ENCODE results near the gene NFE2L3. TPM values are rescaled to one million over a fixed set of nuclear protein-coding genes. Genes with fewer than 3 reads are reported as not detected.

The NFE2L3 gene
- total and polyA plus RNA-seq, 9 of the 15 experiments (the other 6 are each of a cell fraction or from before 2014, with no cell fraction given) = 2.9 to 16.9 (median 12.4) TPM

DNA sequence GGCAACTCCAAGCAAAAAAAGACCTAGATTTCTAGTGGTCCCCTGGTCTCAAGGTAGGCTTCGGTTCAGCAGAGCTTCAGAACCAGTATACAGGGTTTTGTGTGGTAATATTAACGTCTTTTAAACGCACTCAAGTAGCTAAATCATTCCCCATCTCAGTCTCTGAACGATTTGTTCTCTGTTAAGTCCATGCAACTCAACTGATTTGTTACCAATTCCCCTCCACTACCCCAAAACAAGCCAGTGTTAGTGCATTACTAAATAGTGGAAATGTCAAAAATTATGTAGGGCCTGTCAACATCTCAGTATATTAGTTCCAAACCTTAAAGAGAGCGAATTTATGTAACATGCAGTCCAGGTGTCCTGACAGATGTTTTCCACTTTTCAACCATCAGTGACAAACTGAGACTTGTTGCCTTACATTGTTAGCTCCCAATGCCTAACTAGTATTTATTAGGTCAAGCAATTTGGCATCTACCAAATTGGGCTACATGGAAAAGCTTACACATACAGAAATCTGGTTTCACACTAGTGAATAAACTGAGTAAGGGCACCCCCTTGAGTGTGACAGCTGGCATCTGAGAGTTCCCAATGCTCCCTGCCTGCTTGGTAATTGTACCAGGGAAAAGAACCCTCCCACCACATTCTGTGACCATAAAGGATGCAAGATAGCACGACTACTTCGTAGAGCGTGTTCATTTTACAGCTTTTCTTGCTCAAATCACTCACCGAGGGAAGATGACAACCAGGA is 36.4 kb downstream of the NFE2L3 start (continued):
- TF ChIP-seq, protein P1, sequence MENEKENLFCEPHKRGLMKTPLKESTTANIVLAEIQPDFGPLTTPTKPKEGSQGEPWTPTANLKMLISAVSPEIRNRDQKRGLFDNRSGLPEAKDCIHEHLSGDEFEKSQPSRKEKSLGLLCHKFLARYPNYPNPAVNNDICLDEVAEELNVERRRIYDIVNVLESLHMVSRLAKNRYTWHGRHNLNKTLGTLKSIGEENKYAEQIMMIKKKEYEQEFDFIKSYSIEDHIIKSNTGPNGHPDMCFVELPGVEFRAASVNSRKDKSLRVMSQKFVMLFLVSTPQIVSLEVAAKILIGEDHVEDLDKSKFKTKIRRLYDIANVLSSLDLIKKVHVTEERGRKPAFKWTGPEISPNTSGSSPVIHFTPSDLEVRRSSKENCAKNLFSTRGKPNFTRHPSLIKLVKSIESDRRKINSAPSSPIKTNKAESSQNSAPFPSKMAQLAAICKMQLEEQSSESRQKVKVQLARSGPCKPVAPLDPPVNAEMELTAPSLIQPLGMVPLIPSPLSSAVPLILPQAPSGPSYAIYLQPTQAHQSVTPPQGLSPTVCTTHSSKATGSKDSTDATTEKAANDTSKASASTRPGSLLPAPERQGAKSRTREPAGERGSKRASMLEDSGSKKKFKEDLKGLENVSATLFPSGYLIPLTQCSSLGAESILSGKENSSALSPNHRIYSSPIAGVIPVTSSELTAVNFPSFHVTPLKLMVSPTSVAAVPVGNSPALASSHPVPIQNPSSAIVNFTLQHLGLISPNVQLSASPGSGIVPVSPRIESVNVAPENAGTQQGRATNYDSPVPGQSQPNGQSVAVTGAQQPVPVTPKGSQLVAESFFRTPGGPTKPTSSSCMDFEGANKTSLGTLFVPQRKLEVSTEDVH (IDR thresholded peaks at IDR 0.05; ENCODE audit: low read depth, partially characterized antibody) = peak; percentile 80
- no peak for TF ChIP-seq ETS2 (tag; IDR thresholded peaks at IDR 0.05; ENCODE audit: borderline replicate concordance, poor library complexity, severe bottlenecking)
- TF ChIP-seq TCFL5 (CRISPR knock-in tag; conservative IDR thresholded peaks at IDR 0.05) = peak; percentile 58; the same call in 1 of the 2 replicates
- TF ChIP-seq FOS (IDR thresholded peaks at IDR 0.05; ENCODE audit: extremely low read depth, insufficient read length) = no peak
- peak in 1 of 2 experiments; percentile 64; a peak in 2 of 4 replicates for TF ChIP-seq TEAD1 (CRISPR knock-in tag; IDR thresholded peaks at IDR 0.05)
- TF ChIP-seq CBX2 (IDR thresholded peaks at IDR 0.05; ENCODE audit: insufficient read depth, low read length, poor library complexity, severe bottlenecking) = no peak
- TF ChIP-seq, protein P2, sequence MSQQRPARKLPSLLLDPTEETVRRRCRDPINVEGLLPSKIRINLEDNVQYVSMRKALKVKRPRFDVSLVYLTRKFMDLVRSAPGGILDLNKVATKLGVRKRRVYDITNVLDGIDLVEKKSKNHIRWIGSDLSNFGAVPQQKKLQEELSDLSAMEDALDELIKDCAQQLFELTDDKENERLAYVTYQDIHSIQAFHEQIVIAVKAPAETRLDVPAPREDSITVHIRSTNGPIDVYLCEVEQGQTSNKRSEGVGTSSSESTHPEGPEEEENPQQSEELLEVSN (IDR thresholded peaks at IDR 0.05; ENCODE audit: borderline replicate concordance in 1 of 2, extremely low read depth in 1 of 2, insufficient read depth in 1 of 2, insufficient read length in 1 of 2, low read depth in 1 of 2, low read length in 1 of 2, poor library complexity in 1 of 2, severe bottlenecking in 1 of 2) = no peak
- TF ChIP-seq MAFF (IDR thresholded peaks at IDR 0.05; ENCODE audit: low read length) = peak; percentile 15
- TF ChIP-seq HMGN3 (IDR thresholded peaks at IDR 0.05; ENCODE audit: borderline replicate concordance, extremely low read depth, insufficient read length, low read depth, low read length) = peak; percentile 41
- no peak for TF ChIP-seq ZNF707 (CRISPR knock-in tag; conservative IDR thresholded peaks at IDR 0.05)
- no peak for TF ChIP-seq SMARCB1 (IDR thresholded peaks at IDR 0.05; ENCODE audit: insufficient read length, low read depth)
- peak; percentile 39; the same call in 1 of the 2 replicates for TF ChIP-seq ZBTB26 (CRISPR knock-in tag; IDR thresholded peaks at IDR 0.05)
- no peak for TF ChIP-seq ZNF77 (CRISPR knock-in tag; IDR thresholded peaks at IDR 0.05)
- TF ChIP-seq, protein P3, sequence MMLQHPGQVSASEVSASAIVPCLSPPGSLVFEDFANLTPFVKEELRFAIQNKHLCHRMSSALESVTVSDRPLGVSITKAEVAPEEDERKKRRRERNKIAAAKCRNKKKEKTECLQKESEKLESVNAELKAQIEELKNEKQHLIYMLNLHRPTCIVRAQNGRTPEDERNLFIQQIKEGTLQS (IDR thresholded peaks at IDR 0.05) = no peak; the same call in 1 of the 2 replicates
- TF ChIP-seq, protein P3 (CRISPR knock-in tag; conservative IDR thresholded peaks at IDR 0.05) = peak; percentile 11; the same call in 1 of the 2 replicates
- peak; percentile 47; the same call in 1 of the 2 replicates for TF ChIP-seq RBFOX2 (IDR thresholded peaks at IDR 0.05; ENCODE audit: low read depth, low read length)
- TF ChIP-seq NRF1 (conservative IDR thresholded peaks at IDR 0.05 in 1 of 2, IDR thresholded peaks at IDR 0.05 in 1 of 2) = no peak
- peak; percentile 75 for TF ChIP-seq POLR2B (IDR thresholded peaks at IDR 0.05; ENCODE audit: low read depth, partially characterized antibody)
- no peak; the same call in 1 of the 2 replicates for TF ChIP-seq NFXL1 (CRISPR knock-in tag; IDR thresholded peaks at IDR 0.05)
- peak; percentile 14; the same call in 1 of the 2 replicates for TF ChIP-seq JUND (IDR thresholded peaks at IDR 0.05; ENCODE audit: borderline replicate concordance, low read depth, low read length)
- TF ChIP-seq JUND (tag; IDR thresholded peaks at IDR 0.05; ENCODE audit: borderline replicate concordance, low read depth, low read length) = no peak
